Tibial nerve (tissue), 4 donors: ENCODE results near the gene EPAS1. TPM values are rescaled to one million over a fixed set of nuclear protein-coding genes. Genes with fewer than 3 reads are reported as not detected.
A peak's percentile ranks its signal among the peaks of the same experiment; 100 is the strongest.

Source experiments
- DNase-seq, 2 donors: peaks; one replicate each; pipeline ENCODE4 v3.0.0-alpha.2; 2019; ENCODE audit warnings: low spot score in 2 of 2
- H3K27ac ChIP-seq, 4 donors: fragments of 200-600 bp; sonication (generic) in 3 of 4; one replicate each; pipeline ENCODE4 v1.5.1; 2017 to 2019; ENCODE audit warnings: mild to moderate bottlenecking in 1 of 4
- H3K27me3 ChIP-seq, 2 donors: fragments of 200-600 bp; sonication (generic) in 1 of 2; one replicate each; pipeline versions ENCODE4 v1.5.1 to v1.6.0; 2017 to 2019
- H3K36me3 ChIP-seq, 3 donors: fragments of 200-600 bp; sonication (generic); one replicate each; pipeline ENCODE4 v1.5.1; 2018 to 2019
- H3K4me1 ChIP-seq, 4 donors: fragments of 200-600 bp; sonication (generic) in 3 of 4; one replicate each; pipeline ENCODE4 v1.5.1; 2017 to 2019
- H3K4me3 ChIP-seq, 4 donors: fragments of 200-600 bp; sonication (generic) in 3 of 4; one replicate each; pipeline ENCODE4 v1.5.1; 2017 to 2019; ENCODE audit warnings: mild to moderate bottlenecking in 1 of 4, moderate library complexity in 1 of 4
- H3K9me3 ChIP-seq, 4 donors: fragments of 200-600 bp; sonication (generic) in 3 of 4; one replicate each; pipeline ENCODE4 v1.5.1; 2017 to 2019
- EP300 ChIP-seq, 2 donors: sonication (generic); formaldehyde crosslinking; IDR thresholded peaks; one replicate each; pipeline ENCODE4 v1.6.1; 2017; ENCODE audit warnings: antibody characterized with exemption in 2 of 2, mild to moderate bottlenecking in 1 of 2
- POLR2A ChIP-seq, 2 donors: fragments of 450-650 bp; IDR thresholded peaks; one replicate each; pipeline ENCODE4 v1.6.1; 2017; ENCODE audit warnings: antibody characterized with exemption in 2 of 2, mild to moderate bottlenecking in 2 of 2, moderate library complexity in 2 of 2
- WGBS, 2 donors: methylation state at CpG; one replicate each; pipeline ENCODE4 v1.1.5; 2018; 5-methylcytosine and 5-hydroxymethylcytosine counted together
- total RNA-seq, 4 donors: library from RNA; depleted of rRNA; stranded (reverse); fragments of >200 nt; gene quantifications; one replicate each; pipeline ENCODE4 v1.1.0, GENCODE V29; 2016
- TF ChIP-seq, protein P1 (sequence below), 5 experiments: fragments of 200-600 bp in 3 of 5; fragments of 450-650 bp in 2 of 5; sonication (generic) in 3 of 5; IDR thresholded peaks; one replicate each; pipeline ENCODE4 v1.5.1; 2016 to 2019; ENCODE audit warnings: antibody characterized with exemption in 5 of 5, mild to moderate bottlenecking in 3 of 5, moderate library complexity in 2 of 5

EPAS1 gene
- total RNA-seq, 4 donors from 2014 or later = 110 to 451 (median 231) TPM

DNA sequence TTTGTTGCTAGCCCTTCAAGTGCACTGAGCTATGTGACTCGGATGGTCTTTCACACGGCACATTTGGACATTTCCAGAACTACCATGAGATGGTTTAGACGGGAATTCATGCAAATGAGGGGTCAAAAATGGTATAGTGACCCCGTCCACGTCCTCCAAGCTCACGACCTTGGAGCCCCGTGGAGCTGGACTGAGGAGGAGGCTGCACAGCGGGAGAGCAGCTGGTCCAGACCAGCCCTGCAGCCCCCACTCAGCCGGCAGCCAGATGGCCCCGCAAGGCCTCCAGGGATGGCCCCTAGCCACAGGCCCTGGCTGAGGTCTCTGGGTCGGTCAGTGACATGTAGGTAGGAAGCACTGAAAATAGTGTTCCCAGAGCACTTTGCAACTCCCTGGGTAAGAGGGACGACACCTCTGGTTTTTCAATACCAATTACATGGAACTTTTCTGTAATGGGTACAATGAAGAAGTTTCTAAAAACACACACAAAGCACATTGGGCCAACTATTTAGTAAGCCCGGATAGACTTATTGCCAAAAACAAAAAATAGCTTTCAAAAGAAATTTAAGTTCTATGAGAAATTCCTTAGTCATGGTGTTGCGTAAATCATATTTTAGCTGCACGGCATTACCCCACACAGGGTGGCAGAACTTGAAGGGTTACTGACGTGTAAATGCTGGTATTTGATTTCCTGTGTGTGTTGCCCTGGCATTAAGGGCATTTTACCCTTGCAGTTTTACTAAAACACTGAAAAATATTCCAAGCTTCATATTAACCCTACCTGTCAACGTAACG lies 88.8 kb downstream of the EPAS1 start:
- WGBS, 2 donors = 55 to 65% methylated on average over 12 to 18 of the region's 18 CpGs
- DNase-seq = no peak
- TF ChIP-seq EP300 (IDR thresholded peaks at IDR 0.05) = peak in 1 of 2 donors; percentile 56
- TF ChIP-seq, protein P1, sequence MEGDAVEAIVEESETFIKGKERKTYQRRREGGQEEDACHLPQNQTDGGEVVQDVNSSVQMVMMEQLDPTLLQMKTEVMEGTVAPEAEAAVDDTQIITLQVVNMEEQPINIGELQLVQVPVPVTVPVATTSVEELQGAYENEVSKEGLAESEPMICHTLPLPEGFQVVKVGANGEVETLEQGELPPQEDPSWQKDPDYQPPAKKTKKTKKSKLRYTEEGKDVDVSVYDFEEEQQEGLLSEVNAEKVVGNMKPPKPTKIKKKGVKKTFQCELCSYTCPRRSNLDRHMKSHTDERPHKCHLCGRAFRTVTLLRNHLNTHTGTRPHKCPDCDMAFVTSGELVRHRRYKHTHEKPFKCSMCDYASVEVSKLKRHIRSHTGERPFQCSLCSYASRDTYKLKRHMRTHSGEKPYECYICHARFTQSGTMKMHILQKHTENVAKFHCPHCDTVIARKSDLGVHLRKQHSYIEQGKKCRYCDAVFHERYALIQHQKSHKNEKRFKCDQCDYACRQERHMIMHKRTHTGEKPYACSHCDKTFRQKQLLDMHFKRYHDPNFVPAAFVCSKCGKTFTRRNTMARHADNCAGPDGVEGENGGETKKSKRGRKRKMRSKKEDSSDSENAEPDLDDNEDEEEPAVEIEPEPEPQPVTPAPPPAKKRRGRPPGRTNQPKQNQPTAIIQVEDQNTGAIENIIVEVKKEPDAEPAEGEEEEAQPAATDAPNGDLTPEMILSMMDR (IDR thresholded peaks at IDR 0.05) = no peak
- no peak for TF ChIP-seq POLR2A (IDR thresholded peaks at IDR 0.05)
- Histone ChIP-seq H3K9me3 (no peaks in the 10 kb centered on the region), H3K27me3 (no peaks in the 10 kb centered on the region), H3K36me3 (peaks cover 0 to 38% (median 0%) of the 10 kb centered on the region in 3 donors), H3K4me1 (peaks cover 3 to 44% (median 16%) of the 10 kb centered on the region in 4 donors), H3K27ac (peak overlapping the region in 2 of 4 donors; percentile 69 to 82), H3K4me3 (no peak overlapping the region)

DNA sequence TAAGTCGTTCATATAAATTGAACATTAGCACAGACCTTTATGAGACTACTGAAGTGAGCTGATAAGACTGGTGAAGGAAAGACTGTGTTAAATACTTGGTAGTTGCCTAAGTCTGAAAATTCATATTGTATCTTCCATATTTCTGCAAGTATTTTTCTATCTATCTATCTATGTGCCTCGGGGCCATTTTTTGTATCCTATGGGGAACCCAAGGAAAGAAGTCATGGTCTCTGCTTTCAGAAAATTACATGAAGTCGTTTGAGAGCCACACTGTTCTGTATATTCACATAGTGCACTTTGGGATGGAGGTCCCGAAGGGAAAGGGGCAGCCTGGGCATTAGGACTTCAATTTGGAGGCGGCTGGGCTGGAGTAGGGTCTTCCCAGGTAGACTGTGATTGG lies 89.6 kb downstream of the EPAS1 start:
- Histone ChIP-seq H3K9me3 (no peaks in the 10 kb centered on the region), H3K27ac (peak overlapping the region in 3 of 4 donors; percentile 38 to 82 (median 69)), H3K27me3 (no peaks in the 10 kb centered on the region), H3K4me3 (no peak overlapping the region), H3K4me1 (peaks cover 3 to 44% (median 16%) of the 10 kb centered on the region in 4 donors), H3K36me3 (peaks cover 0 to 30% (median 0%) of the 10 kb centered on the region in 3 donors)
- 85 to 87% methylated on average over 5 of the region's 5 CpGs for WGBS, 2 donors
- DNase-seq = no peak
- TF ChIP-seq EP300 (IDR thresholded peaks at IDR 0.05) = no peak
- no peak for TF ChIP-seq POLR2A (IDR thresholded peaks at IDR 0.05)
- TF ChIP-seq, protein P1 (IDR thresholded peaks at IDR 0.05) = no peak

DNA sequence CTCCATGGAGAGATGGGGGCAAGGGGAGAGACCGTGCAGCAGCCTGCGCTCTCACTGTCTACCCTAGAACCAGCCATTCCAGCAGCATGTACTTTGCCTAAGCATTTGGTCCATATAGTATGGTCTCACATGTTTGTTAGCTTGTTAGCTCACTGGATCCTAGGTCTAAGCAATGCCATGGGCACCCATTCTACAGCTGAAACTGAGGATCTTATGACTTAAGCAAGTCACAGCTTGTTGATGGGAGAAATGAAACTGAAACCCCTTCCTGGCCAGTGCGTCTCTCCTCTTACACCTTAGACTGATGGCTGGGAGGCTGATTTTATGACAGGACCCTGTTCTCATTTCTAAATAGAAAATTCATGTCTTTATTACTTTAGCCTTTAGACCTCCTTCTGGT lies 90.1 kb downstream of the EPAS1 start:
- Histone ChIP-seq H3K27ac (peak overlapping the region; percentile 10 to 82 (median 54)), H3K4me3 (no peak overlapping the region), H3K9me3 (no peaks in the 10 kb centered on the region), H3K4me1 (peaks cover 3 to 44% (median 16%) of the 10 kb centered on the region in 4 donors), H3K36me3 (peaks cover 0 to 25% (median 0%) of the 10 kb centered on the region in 3 donors), H3K27me3 (no peaks in the 10 kb centered on the region)
- no peak for DNase-seq
- no peak for TF ChIP-seq EP300 (IDR thresholded peaks at IDR 0.05)
- TF ChIP-seq, protein P1 (IDR thresholded peaks at IDR 0.05) = no peak
- no peak for TF ChIP-seq POLR2A (IDR thresholded peaks at IDR 0.05)
- WGBS, 2 donors = 63 to 97% methylated on average over 3 of the region's 3 CpGs

DNA sequence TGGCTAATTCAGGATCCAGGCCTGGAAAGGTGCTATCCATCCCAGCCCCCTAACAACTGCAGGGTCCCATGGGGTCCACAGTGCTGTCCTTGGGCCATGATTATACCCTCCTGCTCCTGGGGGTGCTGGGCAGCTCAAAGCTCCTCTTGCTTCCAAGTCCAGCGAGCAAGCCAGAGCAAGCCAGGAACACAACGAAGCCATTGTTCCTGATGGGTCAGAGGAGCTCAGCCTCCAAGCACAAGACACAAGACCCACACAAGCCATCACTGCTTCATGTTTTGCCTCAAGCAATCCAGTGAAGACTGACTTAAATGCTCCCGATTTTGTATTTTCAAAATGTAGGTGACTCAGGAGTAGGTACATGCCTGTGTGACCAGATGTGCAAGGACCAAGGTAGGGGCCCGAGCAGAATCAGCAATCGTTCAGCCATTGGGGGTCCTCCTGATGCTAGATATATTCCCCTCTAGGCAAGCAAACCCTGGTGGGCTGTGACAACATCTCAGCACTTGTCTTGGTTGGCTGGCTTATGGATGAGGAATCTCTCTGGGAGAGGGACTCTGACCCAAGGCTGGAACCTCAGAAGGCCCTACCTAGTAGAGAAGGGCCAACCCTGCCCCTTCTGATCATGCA lies 90.8 kb downstream of the EPAS1 start:
- H3K4me3 ChIP-seq = no peak overlapping the region
- H3K27ac ChIP-seq = peak overlapping the region; percentile 38 to 82 (median 62)
- no peak for DNase-seq
- WGBS, 2 donors = 46 to 52% methylated on average over 5 of the region's 5 CpGs
- H3K4me1 ChIP-seq = peaks cover 3 to 44% (median 16%) of the 10 kb centered on the region in 4 donors
- TF ChIP-seq, protein P1 (IDR thresholded peaks at IDR 0.05) = no peak
- no peak for TF ChIP-seq POLR2A (IDR thresholded peaks at IDR 0.05)
- peak in 1 of 2 donors; percentile 53 for TF ChIP-seq EP300 (IDR thresholded peaks at IDR 0.05)
- no peaks in the 10 kb centered on the region for H3K9me3 ChIP-seq
- peaks cover 0 to 18% (median 0%) of the 10 kb centered on the region in 3 donors for H3K36me3 ChIP-seq
- H3K27me3 ChIP-seq = no peaks in the 10 kb centered on the region

DNA sequence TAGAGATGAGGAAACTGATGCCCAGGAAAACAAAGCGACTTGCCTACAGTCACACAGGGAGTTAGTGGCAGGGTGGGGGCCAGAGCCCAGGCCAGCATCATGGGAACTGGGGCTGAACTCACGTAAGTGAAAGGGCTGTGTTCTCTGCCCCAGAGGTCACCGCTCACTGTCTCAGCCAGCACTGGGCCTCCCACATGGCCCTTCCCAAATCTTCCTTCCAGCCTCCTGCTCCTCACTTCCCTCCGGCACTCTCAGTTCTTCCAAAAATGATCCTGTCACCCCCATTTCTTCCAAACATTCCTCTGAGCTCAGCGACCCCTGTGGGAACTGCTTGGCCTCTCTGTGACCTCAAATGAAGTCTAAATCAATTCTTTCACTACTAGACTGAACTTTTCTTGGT lies 91.7 kb downstream of the EPAS1 start:
- Histone ChIP-seq H3K4me3 (no peak overlapping the region), H3K4me1 (peaks cover 3 to 44% (median 16%) of the 10 kb centered on the region in 4 donors), H3K36me3 (peaks cover 0 to 9% (median 0%) of the 10 kb centered on the region in 3 donors), H3K27ac (peak overlapping the region; percentile 31 to 82 (median 62)), H3K9me3 (no peaks in the 10 kb centered on the region), H3K27me3 (no peaks in the 10 kb centered on the region)
- WGBS, 2 donors = 50 to 52% methylated on average over 5 of the region's 5 CpGs
- no peak for DNase-seq
- TF ChIP-seq EP300 (IDR thresholded peaks at IDR 0.05) (no peak), POLR2A (IDR thresholded peaks at IDR 0.05) (no peak)
- TF ChIP-seq, protein P1 (IDR thresholded peaks at IDR 0.05) = no peak
